IPS-18a (cell line): ENCODE results near the gene CTNNA1.
"Not testable (repeated sequence)": the region's sequence is repeated elsewhere in the genome, so short reads cannot be mapped to it uniquely, and the experiment has no call there.

Source experiments
- H3K27ac ChIP-seq: one replicate; pipeline ENCODE4 v1.5.1; 2013; ENCODE audit warnings: low read length
- H3K27me3 ChIP-seq: one replicate; pipeline ENCODE4 v1.6.1; 2013; ENCODE audit warnings: mild to moderate bottlenecking, low read length; ENCODE audit not compliant: control insufficient read depth, insufficient read depth
- H3K36me3 ChIP-seq: one replicate; pipeline ENCODE4 v1.6.1; 2013; ENCODE audit warnings: low read depth, low read length; ENCODE audit not compliant: control insufficient read depth
- H3K4me1 ChIP-seq: one replicate; pipeline ENCODE4 v1.6.1; 2013; ENCODE audit warnings: low read depth, low read length; ENCODE audit not compliant: control insufficient read depth
- H3K4me3 ChIP-seq: one replicate; pipeline ENCODE4 v1.5.1; 2013; ENCODE audit warnings: low read length
- H3K9ac ChIP-seq: one replicate; pipeline ENCODE4 v1.6.1; 2013; ENCODE audit warnings: mild to moderate bottlenecking, low read length, moderate library complexity
- H3K9me3 ChIP-seq: one replicate; pipeline ENCODE4 v1.6.1; 2013; ENCODE audit warnings: low read depth, low read length; ENCODE audit not compliant: control insufficient read depth

Gene CTNNA1

GRCh38 chr5:138912093-138912492 lies 158.9 kb downstream of the CTNNA1 start:
- H3K9ac ChIP-seq = no peak overlapping the region
- H3K4me1 ChIP-seq = no peaks in the 10 kb centered on the region
- peaks cover 7% of the 10 kb centered on the region for H3K36me3 ChIP-seq
- no peaks in the 10 kb centered on the region for H3K27me3 ChIP-seq
- no peak overlapping the region for H3K4me3 ChIP-seq
- no peak overlapping the region for H3K27ac ChIP-seq
- no peaks in the 10 kb centered on the region for H3K9me3 ChIP-seq

GRCh38 chr5:138913773-138914172 lies 160.5 kb downstream of the CTNNA1 start:
- H3K36me3 ChIP-seq = peaks cover 7% of the 10 kb centered on the region
- no peaks in the 10 kb centered on the region for H3K4me1 ChIP-seq
- H3K27ac ChIP-seq = no peak overlapping the region

GRCh38 chr5:138914338-138914737 lies 161.1 kb downstream of the CTNNA1 start:
- Histone ChIP-seq H3K9ac (no peak overlapping the region), H3K4me1 (no peaks in the 10 kb centered on the region), H3K27me3 (no peaks in the 10 kb centered on the region), H3K4me3 (no peak overlapping the region), H3K9me3 (no peaks in the 10 kb centered on the region), H3K27ac (no peak overlapping the region), H3K36me3 (peaks cover 9% of the 10 kb centered on the region)

More at GRCh38 chr5:138913773-138914172, 160.5 kb downstream of the CTNNA1 start:
- Histone ChIP-seq H3K9ac (no peak overlapping the region), H3K9me3 (no peaks in the 10 kb centered on the region), H3K4me3 (no peak overlapping the region), H3K27me3 (no peaks in the 10 kb centered on the region)

GRCh38 chr5:138918686-138919085 lies 165.5 kb downstream of the CTNNA1 start:
- peaks cover 8% of the 10 kb centered on the region for H3K36me3 ChIP-seq
- no peak overlapping the region for H3K4me3 ChIP-seq

GRCh38 chr5:138920181-138920580 lies 167.0 kb downstream of the CTNNA1 start:
- Histone ChIP-seq H3K27me3 (no peaks in the 10 kb centered on the region), H3K36me3 (peaks cover 16% of the 10 kb centered on the region), H3K27ac (no peak overlapping the region), H3K4me3 (no peak overlapping the region), H3K9ac (no peak overlapping the region), H3K4me1 (no peaks in the 10 kb centered on the region), H3K9me3 (no peaks in the 10 kb centered on the region)

More at GRCh38 chr5:138918686-138919085, 165.5 kb downstream of the CTNNA1 start:
- no peaks in the 10 kb centered on the region for H3K27me3 ChIP-seq
- no peak overlapping the region for H3K27ac ChIP-seq
- H3K9ac ChIP-seq = no peak overlapping the region
- H3K4me1 ChIP-seq = no peaks in the 10 kb centered on the region
- H3K9me3 ChIP-seq = no peaks in the 10 kb centered on the region

- H3K27ac ChIP-seq, H3K27me3 ChIP-seq, H3K9me3 ChIP-seq, H3K4me1 ChIP-seq, H3K4me3 ChIP-seq, H3K9ac ChIP-seq: not testable (repeated sequence)
- peaks cover 28% of the 10 kb centered on the region for H3K36me3 ChIP-seq
Observed at GRCh38 chr5:138921362-138921761, 168.1 kb downstream of the CTNNA1 start.

- no peaks in the 10 kb centered on the region for H3K9me3 ChIP-seq
- peaks cover 38% of the 10 kb centered on the region for H3K36me3 ChIP-seq
- no peaks in the 10 kb centered on the region for H3K27me3 ChIP-seq
- H3K9ac ChIP-seq = no peak overlapping the region
- H3K27ac ChIP-seq = no peak overlapping the region
- no peak overlapping the region for H3K4me3 ChIP-seq
- H3K4me1 ChIP-seq = no peaks in the 10 kb centered on the region
Observed at GRCh38 chr5:138922494-138922893, 169.3 kb downstream of the CTNNA1 start.

- Histone ChIP-seq H3K4me3 (no peak overlapping the region), H3K4me1 (no peaks in the 10 kb centered on the region), H3K36me3 (peaks cover 54% of the 10 kb centered on the region), H3K9me3 (no peaks in the 10 kb centered on the region), H3K27me3 (no peaks in the 10 kb centered on the region), H3K27ac (no peak overlapping the region), H3K9ac (no peak overlapping the region)
Observed at GRCh38 chr5:138925090-138925635, 171.9 kb downstream of the CTNNA1 start.

- no peak overlapping the region for H3K4me3 ChIP-seq
- H3K9ac ChIP-seq = no peak overlapping the region
- no peak overlapping the region for H3K27ac ChIP-seq
- no peaks in the 10 kb centered on the region for H3K4me1 ChIP-seq
- H3K9me3 ChIP-seq = no peaks in the 10 kb centered on the region
- peaks cover 65% of the 10 kb centered on the region for H3K36me3 ChIP-seq
- no peaks in the 10 kb centered on the region for H3K27me3 ChIP-seq
Observed at GRCh38 chr5:138926257-138926656, 173.0 kb downstream of the CTNNA1 start.

- Histone ChIP-seq H3K4me3 (no peak overlapping the region), H3K27me3 (no peaks in the 10 kb centered on the region), H3K36me3 (peaks cover 71% of the 10 kb centered on the region), H3K4me1 (no peaks in the 10 kb centered on the region), H3K9me3 (no peaks in the 10 kb centered on the region), H3K27ac (no peak overlapping the region), H3K9ac (no peak overlapping the region)
Observed at GRCh38 chr5:138926688-138927448, 173.6 kb downstream of the CTNNA1 start.

GRCh38 chr5:138927544-138927943 lies 174.3 kb downstream of the CTNNA1 start:
- no peak overlapping the region for H3K27ac ChIP-seq

GRCh38 chr5:138927979-138928378 lies 174.8 kb downstream of the CTNNA1 start:
- Histone ChIP-seq H3K4me3 (no peak overlapping the region), H3K4me1 (no peaks in the 10 kb centered on the region), H3K27ac (no peak overlapping the region), H3K9me3 (no peaks in the 10 kb centered on the region), H3K27me3 (no peaks in the 10 kb centered on the region), H3K9ac (no peak overlapping the region), H3K36me3 (peaks cover 80% of the 10 kb centered on the region)

More at GRCh38 chr5:138927544-138927943, 174.3 kb downstream of the CTNNA1 start:
- Histone ChIP-seq H3K4me1 (no peaks in the 10 kb centered on the region), H3K9me3 (no peaks in the 10 kb centered on the region), H3K9ac (no peak overlapping the region), H3K36me3 (peaks cover 75% of the 10 kb centered on the region), H3K4me3 (no peak overlapping the region), H3K27me3 (no peaks in the 10 kb centered on the region)
